H1 (cell line): ENCODE data around the gene ARL2. TPM values are rescaled to one million over a fixed set of nuclear protein-coding genes. Genes with fewer than 3 reads are reported as not detected.

Experiments
- CTCF ChIA-PET: fragments of 300-600 bp; sonication (Branson Sonifier 250); formaldehyde crosslinking; loops from one replicate; lab custom pipeline; 2021; ENCODE audit not compliant: partially characterized antibody; lab: Charles Lee
- POLR2A ChIA-PET: fragments of 300-600 bp; sonication (Branson Sonifier 250); formaldehyde crosslinking; loops from one replicate; lab custom pipeline; 2021; ENCODE audit warnings: inconsistent platforms; ENCODE audit not compliant: partially characterized antibody; lab: Charles Lee
- DNase-seq, 2 experiments: peaks; one replicate each; pipeline versions ENCODE4 v3.0.0 to v3.0.0-alpha.2; 2010 to 2022; ENCODE audit warnings: low spot score in 2 of 2, low read depth in 1 of 2, mixed read lengths in 1 of 2
- FAIRE-seq: peaks from 2 replicates; lab custom pipeline; 2011; peaks lifted over from hg19 to GRCh38; lab: Jason Lieb, UNC
- H2AFZ ChIP-seq: 2 replicates; pipeline ENCODE4 v1.8.1; 2012; ENCODE audit warnings: low read length, inconsistent platforms
- H2AK5ac ChIP-seq: 2 replicates; pipeline ENCODE4 v1.6.1; 2013; ENCODE audit warnings: low read depth, low read length
- H2BK120ac ChIP-seq: replicated peaks from 2 replicates; pipeline ENCODE3; 2013; ENCODE audit warnings: low read depth, low read length, inconsistent platforms
- H2BK12ac ChIP-seq: 2 replicates; pipeline ENCODE4 v1.6.1; 2013; ENCODE audit warnings: low read depth, low read length
- H2BK15ac ChIP-seq: 2 replicates; pipeline ENCODE4 v1.6.1; 2013; ENCODE audit warnings: low read length
- H2BK20ac ChIP-seq: 2 replicates; pipeline ENCODE4 v1.6.1; 2013; ENCODE audit warnings: low read length
- H2BK5ac ChIP-seq: 2 replicates; pipeline ENCODE4 v1.6.1; 2013; ENCODE audit warnings: low read depth, low read length
- H3K14ac ChIP-seq: 2 replicates; pipeline ENCODE4 v1.6.1; 2013; ENCODE audit warnings: inconsistent platforms; ENCODE audit not compliant: insufficient read length
- H3K18ac ChIP-seq: 2 replicates; pipeline ENCODE4 v1.6.1; 2013; ENCODE audit warnings: low read length; ENCODE audit errors: extremely low read depth
- H3K23ac ChIP-seq: 2 replicates; pipeline ENCODE4 v1.6.1; 2013; ENCODE audit warnings: inconsistent platforms; ENCODE audit not compliant: insufficient read length
- H3K23me2 ChIP-seq: 2 replicates; pipeline ENCODE4 v1.6.1; 2013; ENCODE audit warnings: low read depth, low read length
- H3K27ac ChIP-seq: 2 replicates; pipeline ENCODE4 v1.6.1; 2011; ENCODE audit warnings: low read depth, low read length, inconsistent platforms
- H3K27me3 ChIP-seq, 4 experiments: replicated peaks in 1 of 4; 1 replicate in 1 of 4; 2 replicates in 3 of 4; pipeline versions ENCODE4 v1.6.1 to v1.8.1; 2011 to 2013; ENCODE audit warnings: low read length in 3 of 4, mild to moderate bottlenecking in 3 of 4, inconsistent platforms in 2 of 4, mixed read lengths in 2 of 4, moderate library complexity in 1 of 4; ENCODE audit not compliant: control insufficient read depth in 3 of 4, insufficient read depth in 3 of 4; ENCODE audit errors: extremely low read depth in 1 of 4
- H3K36me3 ChIP-seq, 4 experiments: 2 replicates each; pipeline versions ENCODE4 v1.6.1 to v1.8.1; 2011 to 2013; ENCODE audit warnings: mild to moderate bottlenecking in 4 of 4, low read length in 3 of 4, moderate library complexity in 2 of 4, control low read depth in 1 of 4, inconsistent platforms in 1 of 4; ENCODE audit not compliant: insufficient read depth in 4 of 4, control insufficient read depth in 2 of 4
- H3K4ac ChIP-seq: replicated peaks from 2 replicates; pipeline ENCODE3; 2013; ENCODE audit warnings: low read length, low read depth, mixed read lengths, inconsistent platforms; ENCODE audit not compliant: insufficient read length
- H3K4me1 ChIP-seq, 4 experiments: replicated peaks in 1 of 4; 1 replicate in 1 of 4; 2 replicates in 3 of 4; pipeline versions ENCODE4 v1.6.1 to v1.8.1; 2011 to 2013; ENCODE audit warnings: low read length in 3 of 4, inconsistent platforms in 2 of 4, mixed read lengths in 1 of 4; ENCODE audit not compliant: insufficient read depth in 4 of 4, control insufficient read depth in 3 of 4
- H3K4me2 ChIP-seq, 2 experiments: 2 replicates each; pipeline versions ENCODE4 v1.6.1 to v1.8.1; 2011 to 2013; ENCODE audit warnings: low read depth in 2 of 2, low read length in 2 of 2, control low read depth in 1 of 2, inconsistent platforms in 1 of 2, mild to moderate bottlenecking in 1 of 2; ENCODE audit not compliant: insufficient read depth in 1 of 2
- H3K4me3 ChIP-seq, 4 experiments: fragments of 200-600, 300-600 bp in 1 of 4; sonication (generic), shearing (Covaris generic), sonication (Bioruptor Twin) in 1 of 4; 2 replicates each; pipeline versions ENCODE4 v1.5.1 to v1.8.1; 2011 to 2016; ENCODE audit warnings: low read length in 4 of 4, low read depth in 3 of 4, control low read depth in 2 of 4, inconsistent platforms in 2 of 4, mild to moderate bottlenecking in 2 of 4, mixed read lengths in 1 of 4, moderate library complexity in 1 of 4; ENCODE audit not compliant: insufficient read depth in 2 of 4; ENCODE audit errors: extremely low read depth in 1 of 4
- H3K56ac ChIP-seq: replicated peaks from 2 replicates; pipeline ENCODE3; 2013; ENCODE audit warnings: low read depth, mild to moderate bottlenecking, mixed read lengths, low read length, inconsistent platforms; ENCODE audit not compliant: insufficient read length
- H3K79me1 ChIP-seq: 2 replicates; pipeline ENCODE4 v1.6.1; 2013; ENCODE audit warnings: low read depth, low read length, control low read depth
- H3K79me2 ChIP-seq, 2 experiments: 2 replicates each; pipeline versions ENCODE4 v1.6.1 to v1.8.1; 2012 to 2013; ENCODE audit warnings: low read length in 2 of 2, mild to moderate bottlenecking in 2 of 2, inconsistent platforms in 1 of 2; ENCODE audit not compliant: insufficient read depth in 2 of 2, control insufficient read depth in 1 of 2
- H3K9ac ChIP-seq, 4 experiments: replicated peaks in 1 of 4; 1 replicate in 1 of 4; 2 replicates in 3 of 4; pipeline versions ENCODE4 v1.6.1 to v1.8.1; 2011 to 2013; ENCODE audit warnings: low read depth in 3 of 4, low read length in 3 of 4, control low read depth in 2 of 4, mild to moderate bottlenecking in 2 of 4, moderate library complexity in 2 of 4, inconsistent platforms in 1 of 4; ENCODE audit errors: extremely low read depth in 1 of 4
- H3K9me3 ChIP-seq, 2 experiments: 2 replicates each; pipeline versions ENCODE4 v1.6.1 to v1.8.1; 2012 to 2013; ENCODE audit warnings: mild to moderate bottlenecking in 2 of 2, moderate library complexity in 2 of 2, control low read depth in 1 of 2, inconsistent platforms in 1 of 2, low read depth in 1 of 2, low read length in 1 of 2, mixed read lengths in 1 of 2; ENCODE audit not compliant: insufficient read depth in 2 of 2
- H4K20me1 ChIP-seq, 2 experiments: replicated peaks in 1 of 2; 2 replicates each; pipeline versions ENCODE3 to v1.8.1; 2011 to 2013; ENCODE audit warnings: inconsistent platforms in 2 of 2, low read length in 2 of 2, mild to moderate bottlenecking in 1 of 2; ENCODE audit not compliant: insufficient read depth in 2 of 2, control insufficient read depth in 1 of 2
- H4K5ac ChIP-seq: 2 replicates; pipeline ENCODE4 v1.6.1; 2013; ENCODE audit warnings: low read length, low read depth, mixed read lengths, inconsistent platforms; ENCODE audit not compliant: insufficient read length
- H4K8ac ChIP-seq: 2 replicates; pipeline ENCODE4 v1.8.0; 2013; ENCODE audit warnings: mild to moderate bottlenecking, moderate library complexity, low read length, inconsistent platforms; ENCODE audit not compliant: insufficient read depth; ENCODE audit errors: extremely low read depth
- H4K91ac ChIP-seq: replicated peaks from 2 replicates; pipeline ENCODE3; 2013; ENCODE audit warnings: low read length, mixed read lengths, inconsistent platforms; ENCODE audit not compliant: insufficient read length
- HDAC2 ChIP-seq, 2 experiments: fragments of 300-600 bp in 1 of 2; sonication (generic) in 1 of 2; IDR thresholded peaks; 2 replicates each; pipeline ENCODE4 v1.6.1; 2011 to 2012; ENCODE audit warnings: low read depth in 2 of 2, low read length in 2 of 2, mild to moderate bottlenecking in 2 of 2, moderate library complexity in 2 of 2, borderline replicate concordance in 1 of 2, inconsistent platforms in 1 of 2
- POLR2A ChIP-seq, 2 experiments: IDR thresholded peaks; 1 replicate in 1 of 2; 2 replicates in 1 of 2; pipeline ENCODE4 v1.6.1; 2011; ENCODE audit warnings: low read depth in 2 of 2, low read length in 2 of 2, mild to moderate bottlenecking in 2 of 2; ENCODE audit errors: control extremely low read depth in 1 of 2
- RNF2 ChIP-seq: fragments of 200-900, 300-1000 bp; sonication (generic); IDR thresholded peaks from 2 replicates; pipeline ENCODE4 v1.7.1; 2016; ENCODE audit warnings: borderline replicate concordance, low read depth, mild to moderate bottlenecking, antibody characterized with exemption, low read length; ENCODE audit not compliant: poor library complexity, severe bottlenecking; ENCODE audit errors: missing control alignments
- WGBS, 2 experiments: shearing (Covaris generic) in 1 of 2; methylation state at CpG; one replicate each; pipeline versions ENCODE4 v1.1.6 to v1.1.7; 2013 to 2015; ENCODE audit warnings: low lambda C conversion rate in 2 of 2, mixed read lengths in 2 of 2, inconsistent platforms in 1 of 2, low coverage in 1 of 2, missing lambda C conversion rate in 1 of 2; ENCODE audit not compliant: insufficient replicate concordance in 2 of 2, insufficient coverage in 1 of 2, insufficient read length in 1 of 2; ENCODE audit errors: extremely low coverage in 1 of 2, missing lambda C conversion rate in 1 of 2; 5-methylcytosine and 5-hydroxymethylcytosine counted together
- polyA plus RNA-seq, 7 experiments: library from polyadenylated mRNA; depleted of rRNA in 3 of 7; stranded (reverse) in 5 of 7; unstranded in 2 of 7; fragments of >200 nt in 5 of 7; fragments of 200-250 nt in 2 of 7; gene quantifications; 1 replicate in 5 of 7; 2 replicates in 1 of 7; 4 replicates in 1 of 7; pipeline versions ENCODE4 v1.2.1 to v1.2.3, GENCODE V29; 2011 to 2013; ENCODE audit warnings: missing spikeins in 2 of 7, mixed read lengths in 2 of 7
- total RNA-seq: library from RNA; stranded (reverse); fragmentation: NEBNext Ultra II Directional; extraction: Animal tissue kit (Norgen Biotek cat#: 25700); gene quantifications from 2 replicates; pipeline ENCODE4 v1.2.1, GENCODE V29; 2021

ARL2 gene
- total and polyA plus RNA-seq, 2 of the 8 experiments (the other 6 are each of a cell fraction or from before 2014, with no cell fraction given), result 186 to 535 TPM

DNA sequence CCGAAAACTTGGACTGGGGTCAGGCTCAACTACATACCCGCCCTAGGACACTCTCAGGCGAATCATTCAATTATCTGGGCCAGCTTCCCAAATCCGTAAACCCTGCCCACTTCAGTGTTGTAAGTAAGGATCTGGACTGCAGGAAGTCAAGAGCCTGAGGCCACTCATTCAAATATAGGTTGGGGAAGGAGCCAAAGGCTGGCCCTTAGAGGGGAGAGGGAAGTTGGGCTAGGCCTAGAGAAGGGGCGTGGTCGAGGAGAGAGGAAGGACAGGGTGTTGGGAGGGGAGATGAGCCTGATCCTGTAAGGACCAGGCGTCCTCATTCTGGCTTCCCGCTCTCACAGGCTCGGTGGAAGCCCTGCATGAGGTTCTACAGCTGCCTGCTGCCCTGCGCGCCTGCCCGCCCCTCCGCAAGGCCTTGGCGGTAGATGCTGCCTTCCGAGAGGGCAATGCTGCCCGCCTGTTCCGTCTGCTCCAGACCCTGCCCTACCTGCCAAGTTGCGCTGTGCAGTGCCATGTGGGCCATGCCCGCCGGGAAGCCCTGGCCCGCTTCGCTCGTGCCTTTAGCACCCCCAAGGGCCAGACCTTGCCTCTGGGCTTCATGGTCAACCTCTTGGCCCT lies 30.0 kb downstream of the ARL2 start:
- Histone ChIP-seq H2BK15ac (no peak overlapping the region), H3K9ac (no peak overlapping the region), H3K4ac (no peak overlapping the region), H2BK20ac (no peak overlapping the region), H3K27ac (peak overlapping the region; percentile 22; the same call in 1 of the 2 replicates), H2AFZ (no peak overlapping the region), H3K4me2 (no peak overlapping the region), H3K18ac (no peak overlapping the region), H3K36me3 (peaks cover 3 to 12% (median 6%) of the 10 kb centered on the region in 4 experiments; a peak in 4 of 8 replicates), H2AK5ac (no peak overlapping the region), H3K56ac (no peak overlapping the region), H2BK120ac (no peak overlapping the region), H3K4me1 (peaks cover 0 to 10% (median 7%) of the 10 kb centered on the region in 4 experiments; a peak in 5 of 7 replicates), H4K91ac (no peak overlapping the region), H3K9me3 (no peaks in the 10 kb centered on the region)
- 92% methylated on average over 21 of the region's 23 CpGs; no CpG with 5 or more reads in 1 of the 2 experiments for WGBS, 2 experiments
- no peak for FAIRE-seq
- ChIA-PET POLR2A (interaction anchor here (0.6 to 1.3 kb wide), 5 partner anchors 10 to 111 kb away, joined by 3 read pairs; partner anchors contain the start of gene ZNHIT2), CTCF (interaction anchor here (1.5 to 1.7 kb wide), 2 partner anchors 51 to 69 kb away, joined by 3 read pairs; no protein-coding TSS in a partner anchor)
- TF ChIP-seq POLR2A (IDR thresholded peaks at IDR 0.05; ENCODE audit: control extremely low read depth in 1 of 2, low read depth in 2 of 2, low read length in 2 of 2) (0 out of 3 replicates have a peak, but pooled peaks of 1 of the 2 experiments have one; percentile 26), RNF2 (no peak), HDAC2 (IDR thresholded peaks at IDR 0.05; ENCODE audit: borderline replicate concordance in 1 of 2, low read depth in 2 of 2, low read length in 2 of 2) (no peak)
- TF ChIP-seq, all 59 proteins: peak for 1
- H3K4me3 ChIP-seq, result no peak overlapping the region
- H3K79me1 ChIP-seq, result peaks cover 2% of the 10 kb centered on the region
- H3K14ac ChIP-seq, result no peak overlapping the region
- no peak for DNase-seq
- no peak overlapping the region for H3K23ac ChIP-seq
- H2BK5ac ChIP-seq, result peak overlapping the region; percentile 24; the same call in 1 of the 2 replicates
- no peak overlapping the region for H2BK12ac ChIP-seq
- H3K79me2 ChIP-seq, result peaks cover 0 to 16% of the 10 kb centered on the region in 2 experiments; a peak in 2 of 4 replicates
- no peak overlapping the region for H4K5ac ChIP-seq
- no peaks in the 10 kb centered on the region; the same call in 1 of the 2 replicates for H3K23me2 ChIP-seq
- peaks cover 11 to 13% of the 10 kb centered on the region in 2 experiments for H4K20me1 ChIP-seq
- H3K27me3 ChIP-seq, result peaks cover 0 to 9% (median 3%) of the 10 kb centered on the region in 4 experiments; a peak in 3 of 7 replicates
- H4K8ac ChIP-seq, result no peak overlapping the region; the same call in 1 of the 2 replicates
